Type B pancreatic cell (in vitro differentiated cells): Measurements from ENCODE around the gene PHF13. TPM values are rescaled to one million over a fixed set of nuclear protein-coding genes. Genes with fewer than 3 reads are reported as not detected.

ENCODE experiments used
- DNase-seq: peaks from one replicate; pipeline ENCODE4 v3.0.0; 2021; ENCODE audit warnings: mixed read lengths; ENCODE audit not compliant: unreplicated experiment; ENCODE audit errors: extremely low spot score
- H3K27ac Mint-ChIP-seq: 2 replicates; pipeline ENCODE4 v1.8.0; 2021; ENCODE audit warnings: mild to moderate bottlenecking, mixed read lengths
- H3K27me3 Mint-ChIP-seq: 2 replicates; pipeline ENCODE4 v1.8.0; 2021; ENCODE audit warnings: mixed read lengths
- H3K36me3 Mint-ChIP-seq: 2 replicates; pipeline ENCODE4 v1.8.0; 2021; ENCODE audit warnings: mixed read lengths
- H3K4me1 Mint-ChIP-seq: one replicate; pipeline ENCODE4 v1.8.0; 2021; ENCODE audit warnings: mixed read lengths; ENCODE audit not compliant: unreplicated experiment
- H3K4me3 Mint-ChIP-seq: 2 replicates; pipeline ENCODE4 v1.8.0; 2021; ENCODE audit warnings: mild to moderate bottlenecking, mixed read lengths
- H3K9me3 Mint-ChIP-seq: 2 replicates; pipeline ENCODE4 v1.8.0; 2021; ENCODE audit warnings: mixed read lengths
- total RNA-seq: library from RNA; stranded (reverse); gene quantifications from 2 replicates; pipeline ENCODE4 v1.2.1, GENCODE V29; 2021; ENCODE audit warnings: low replicate concordance
- TF ChIP-seq, protein P1 (sequence below): fragments of 200-600 bp; sonication (generic); conservative IDR thresholded peaks from 2 replicates; pipeline ENCODE4 v1.5.0; 2021; ENCODE audit warnings: antibody characterized with exemption, mild to moderate bottlenecking

The PHF13 gene
- total RNA-seq, 1 donor from 2014 or later: 21.2 TPM

DNA sequence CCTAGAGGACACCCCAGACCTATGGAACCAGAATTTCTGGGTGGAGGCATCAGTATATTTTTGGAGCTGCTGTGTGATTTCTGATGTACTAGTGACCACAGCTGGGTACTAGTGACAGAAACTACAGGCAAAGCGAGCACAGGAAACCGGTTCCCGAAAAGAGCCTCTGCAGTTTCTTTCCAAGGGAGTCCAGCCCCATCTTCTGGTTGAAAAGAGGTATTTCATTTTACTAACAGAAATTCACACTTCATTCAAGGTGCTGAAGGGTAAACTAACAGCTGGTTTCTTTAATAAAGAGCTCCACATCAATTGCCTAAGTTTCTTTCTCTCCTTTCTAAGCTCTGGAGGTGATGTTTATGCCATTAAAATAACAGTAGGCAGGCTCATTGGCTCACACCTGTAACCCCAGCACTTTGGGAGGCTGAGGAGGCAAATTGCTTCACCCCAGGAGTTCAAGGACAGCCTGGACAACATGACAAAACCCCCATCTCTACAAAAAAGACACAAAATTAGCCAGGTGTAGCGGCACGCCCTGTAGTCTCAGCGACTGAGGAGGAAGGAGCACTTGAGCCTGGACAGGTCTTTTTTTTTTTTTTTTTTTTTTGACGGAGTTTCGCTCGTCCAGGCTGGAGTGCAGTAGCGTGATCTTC is 33.1 kb downstream of the PHF13 start:
- Mint-ChIP-seq H3K9me3 (no peaks in the 10 kb centered on the region), H3K27ac (no peak overlapping the region), H3K27me3 (no peaks in the 10 kb centered on the region), H3K4me1 (no peaks in the 10 kb centered on the region), H3K4me3 (no peak overlapping the region), H3K36me3 (peaks cover 3% of the 10 kb centered on the region)
- no peak for DNase-seq
- TF ChIP-seq, protein P1, sequence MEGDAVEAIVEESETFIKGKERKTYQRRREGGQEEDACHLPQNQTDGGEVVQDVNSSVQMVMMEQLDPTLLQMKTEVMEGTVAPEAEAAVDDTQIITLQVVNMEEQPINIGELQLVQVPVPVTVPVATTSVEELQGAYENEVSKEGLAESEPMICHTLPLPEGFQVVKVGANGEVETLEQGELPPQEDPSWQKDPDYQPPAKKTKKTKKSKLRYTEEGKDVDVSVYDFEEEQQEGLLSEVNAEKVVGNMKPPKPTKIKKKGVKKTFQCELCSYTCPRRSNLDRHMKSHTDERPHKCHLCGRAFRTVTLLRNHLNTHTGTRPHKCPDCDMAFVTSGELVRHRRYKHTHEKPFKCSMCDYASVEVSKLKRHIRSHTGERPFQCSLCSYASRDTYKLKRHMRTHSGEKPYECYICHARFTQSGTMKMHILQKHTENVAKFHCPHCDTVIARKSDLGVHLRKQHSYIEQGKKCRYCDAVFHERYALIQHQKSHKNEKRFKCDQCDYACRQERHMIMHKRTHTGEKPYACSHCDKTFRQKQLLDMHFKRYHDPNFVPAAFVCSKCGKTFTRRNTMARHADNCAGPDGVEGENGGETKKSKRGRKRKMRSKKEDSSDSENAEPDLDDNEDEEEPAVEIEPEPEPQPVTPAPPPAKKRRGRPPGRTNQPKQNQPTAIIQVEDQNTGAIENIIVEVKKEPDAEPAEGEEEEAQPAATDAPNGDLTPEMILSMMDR: peak; percentile 79

DNA sequence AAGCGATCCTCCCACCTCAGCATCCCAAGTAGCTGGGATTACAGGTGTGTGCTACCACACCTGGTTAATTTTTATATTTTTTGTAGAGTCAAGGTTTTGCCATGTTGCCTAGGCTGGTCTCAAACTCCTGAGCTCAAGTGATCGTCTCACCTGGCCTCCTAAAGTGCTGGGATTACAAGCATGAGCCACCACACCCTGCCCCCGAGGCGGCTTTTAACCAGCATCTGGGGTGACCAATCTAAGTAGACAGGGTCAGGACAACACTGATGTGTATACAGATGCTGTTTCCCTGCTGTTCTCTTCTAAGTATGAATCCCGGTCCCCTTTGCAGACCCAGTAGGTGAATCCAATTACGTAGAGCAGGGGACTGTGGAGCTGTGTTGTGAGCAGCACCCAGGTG is 35.0 kb downstream of the PHF13 start:
- no peak for DNase-seq
- no peaks in the 10 kb centered on the region for H3K4me1 Mint-ChIP-seq
- no peaks in the 10 kb centered on the region for H3K9me3 Mint-ChIP-seq
- H3K27ac Mint-ChIP-seq: no peak overlapping the region
- TF ChIP-seq, protein P1: no peak
- H3K27me3 Mint-ChIP-seq: no peaks in the 10 kb centered on the region
- peaks cover 3% of the 10 kb centered on the region for H3K36me3 Mint-ChIP-seq
- H3K4me3 Mint-ChIP-seq: no peak overlapping the region

- TF ChIP-seq, protein P1: no peak
- Mint-ChIP-seq H3K4me3 (no peak overlapping the region), H3K4me1 (peaks cover 6% of the 10 kb centered on the region), H3K9me3 (no peaks in the 10 kb centered on the region), H3K27ac (no peak overlapping the region), H3K27me3 (no peaks in the 10 kb centered on the region), H3K36me3 (peaks cover 3% of the 10 kb centered on the region)
- DNase-seq: no peak
Observed at GRCh38 chr1:6651909-6652308, 38.4 kb downstream of the PHF13 start.

- no peaks in the 10 kb centered on the region for H3K9me3 Mint-ChIP-seq
- TF ChIP-seq, protein P1: no peak
- no peak overlapping the region for H3K4me3 Mint-ChIP-seq
- no peak overlapping the region for H3K27ac Mint-ChIP-seq
- H3K36me3 Mint-ChIP-seq: peaks cover 3% of the 10 kb centered on the region
- no peak for DNase-seq
- H3K4me1 Mint-ChIP-seq: peaks cover 6% of the 10 kb centered on the region
- H3K27me3 Mint-ChIP-seq: no peaks in the 10 kb centered on the region
Observed at GRCh38 chr1:6652986-6653385, 39.5 kb downstream of the PHF13 start.

GRCh38 chr1:6653436-6654290 is 40.1 kb downstream of the PHF13 start:
- Mint-ChIP-seq H3K9me3 (no peaks in the 10 kb centered on the region), H3K27me3 (no peaks in the 10 kb centered on the region), H3K4me3 (no peak overlapping the region), H3K4me1 (peaks cover 6% of the 10 kb centered on the region), H3K36me3 (peaks cover 3% of the 10 kb centered on the region), H3K27ac (no peak overlapping the region)
- TF ChIP-seq, protein P1: no peak
- DNase-seq: no peak
